HEK293 (cell line): ENCODE measurements around the gene MUC4.

ENCODE experiments used
- CTCF ChIA-PET: fragments of 350-600 bp; formaldehyde crosslinking; extraction: SDS; loops from one replicate; lab custom pipeline; 2021; ENCODE audit warnings: antibody characterized with exemption; lab: Yijun Ruan, JAX
- POLR2A ChIA-PET: fragments of 300-600 bp; formaldehyde crosslinking; extraction: SDS; loops from one replicate; lab custom pipeline; 2020; ENCODE audit warnings: antibody characterized with exemption, inconsistent platforms; lab: Yijun Ruan, JAX
- H3K27ac ChIP-seq: fragments of 200-500 bp; sonication (Bioruptor generic); 2 replicates; pipeline ENCODE4 v1.5.1; 2014; ENCODE audit warnings: low read depth, low read length, control low read depth, inconsistent platforms; ENCODE audit errors: extremely low read depth
- H3K36me3 ChIP-seq, 2 experiments: fragments of 200-500 bp in 1 of 2; sonication (Bioruptor generic) in 1 of 2; 1 replicate in 1 of 2; 2 replicates in 1 of 2; pipeline ENCODE4 v1.5.1; 2014 to 2017; ENCODE audit warnings: inconsistent platforms in 2 of 2, low read length in 2 of 2; ENCODE audit not compliant: control insufficient read depth in 2 of 2, insufficient read depth in 1 of 2
- H3K4me1 ChIP-seq: fragments of 200-500 bp; sonication (Bioruptor generic); 2 replicates; pipeline ENCODE4 v1.5.1; 2014; ENCODE audit warnings: mild to moderate bottlenecking, low read length, inconsistent platforms; ENCODE audit not compliant: control insufficient read depth, insufficient read depth
- H3K4me3 ChIP-seq: 2 replicates; pipeline ENCODE4 v1.5.1; 2011; ENCODE audit warnings: low read depth, mild to moderate bottlenecking, control low read depth, low read length, moderate library complexity
- H3K9me3 ChIP-seq: fragments of 200-500 bp; sonication (Bioruptor generic); 2 replicates; pipeline ENCODE4 v1.5.1; 2014; ENCODE audit warnings: low read depth, low read length, inconsistent platforms; ENCODE audit not compliant: control insufficient read depth, insufficient read depth
- FEZF1 ChIP-seq: fragments of 450-650 bp; formaldehyde crosslinking; IDR thresholded peaks from 2 replicates; pipeline ENCODE4 v1.5.1; 2016; ENCODE audit warnings: missing biosample characterization, missing genetic modification characterization
- KLF16 ChIP-seq: fragments of 450-650 bp; formaldehyde crosslinking; IDR thresholded peaks from 2 replicates; pipeline ENCODE4 v1.5.1; 2017; ENCODE audit warnings: missing biosample characterization, missing genetic modification characterization
- REST ChIP-seq: fragments of 450-650 bp; formaldehyde crosslinking; IDR thresholded peaks from 2 replicates; pipeline ENCODE4 v1.5.1; 2016; ENCODE audit warnings: missing biosample characterization, missing genetic modification characterization
- ZNF157 ChIP-seq: fragments of 450-650 bp; formaldehyde crosslinking; IDR thresholded peaks from 2 replicates; pipeline ENCODE4 v1.5.1; 2016; ENCODE audit warnings: missing biosample characterization, missing genetic modification characterization
- ZNF184 ChIP-seq: fragments of 450-650 bp; IDR thresholded peaks from 2 replicates; pipeline ENCODE4 v1.5.1; 2018; ENCODE audit warnings: missing biosample characterization, mild to moderate bottlenecking, missing genetic modification characterization
- ZNF211 ChIP-seq: fragments of 450-650 bp; formaldehyde crosslinking; IDR thresholded peaks from 2 replicates; pipeline ENCODE4 v1.5.1; 2016; ENCODE audit warnings: low read depth, missing biosample characterization, missing genetic modification characterization
- ZNF266 ChIP-seq: fragments of 450-650 bp; formaldehyde crosslinking; IDR thresholded peaks from 2 replicates; pipeline ENCODE4 v1.5.1; 2016; ENCODE audit warnings: missing biosample characterization, missing genetic modification characterization, low read depth
- ZNF311 ChIP-seq: fragments of 450-650 bp; formaldehyde crosslinking; IDR thresholded peaks from 2 replicates; pipeline ENCODE4 v1.5.1; 2017; ENCODE audit warnings: missing biosample characterization, missing genetic modification characterization, borderline replicate concordance
- ZNF335 ChIP-seq: fragments of 450-650 bp; formaldehyde crosslinking; conservative IDR thresholded peaks from 2 replicates; pipeline ENCODE4 v1.5.1; 2016; ENCODE audit warnings: missing biosample characterization, missing genetic modification characterization
- ZNF362 ChIP-seq: fragments of 450-650 bp; formaldehyde crosslinking; IDR thresholded peaks from 2 replicates; pipeline ENCODE4 v1.5.1; 2016; ENCODE audit warnings: missing biosample characterization, missing genetic modification characterization
- ZNF585B ChIP-seq: fragments of 450-650 bp; formaldehyde crosslinking; IDR thresholded peaks from 2 replicates; pipeline ENCODE4 v1.5.1; 2016; ENCODE audit warnings: missing biosample characterization, missing genetic modification characterization
- ZNF600 ChIP-seq: fragments of 450-650 bp; formaldehyde crosslinking; IDR thresholded peaks from 2 replicates; pipeline ENCODE4 v1.5.1; 2016; ENCODE audit warnings: missing biosample characterization, missing genetic modification characterization
- ZNF610 ChIP-seq: fragments of 450-650 bp; formaldehyde crosslinking; IDR thresholded peaks from 2 replicates; pipeline ENCODE4 v1.5.1; 2016; ENCODE audit warnings: missing biosample characterization, missing genetic modification characterization, borderline replicate concordance
- ZNF626 ChIP-seq: fragments of 450-650 bp; sonication (Bioruptor Pico); formaldehyde crosslinking; IDR thresholded peaks from 2 replicates; pipeline ENCODE4 v1.5.1; 2018; ENCODE audit warnings: missing biosample characterization, missing genetic modification characterization, inconsistent platforms
- ZNF654 ChIP-seq: fragments of 450-650 bp; formaldehyde crosslinking; IDR thresholded peaks from 2 replicates; pipeline ENCODE4 v1.5.1; 2016; ENCODE audit warnings: low read depth, missing biosample characterization, missing genetic modification characterization
- ZNF747 ChIP-seq: fragments of 450-650 bp; formaldehyde crosslinking; IDR thresholded peaks from 2 replicates; pipeline ENCODE4 v1.5.1; 2016; ENCODE audit warnings: missing biosample characterization, missing genetic modification characterization
- ZNF776 ChIP-seq: fragments of 450-650 bp; formaldehyde crosslinking; IDR thresholded peaks from 2 replicates; pipeline ENCODE4 v1.5.0; 2017; ENCODE audit warnings: missing biosample characterization, missing genetic modification characterization, borderline replicate concordance
- TF ChIP-seq, protein P1 (sequence below): fragments of 450-650 bp; formaldehyde crosslinking; IDR thresholded peaks from 2 replicates; pipeline ENCODE4 v1.5.1; 2016; ENCODE audit warnings: missing biosample characterization, missing genetic modification characterization
- TF ChIP-seq, protein P2 (sequence below): fragments of 450-650 bp; formaldehyde crosslinking; IDR thresholded peaks from 2 replicates; pipeline ENCODE4 v1.5.1; 2016; ENCODE audit warnings: missing biosample characterization, missing genetic modification characterization
- TF ChIP-seq, protein P3 (sequence below): fragments of 450-650 bp; formaldehyde crosslinking; IDR thresholded peaks from 2 replicates; pipeline ENCODE4 v1.5.1; 2016; ENCODE audit warnings: missing biosample characterization, missing genetic modification characterization
- TF ChIP-seq, protein P4 (sequence below): fragments of 450-650 bp; formaldehyde crosslinking; IDR thresholded peaks from 2 replicates; pipeline ENCODE4 v1.5.1; 2016; ENCODE audit warnings: missing biosample characterization, missing genetic modification characterization
- TF ChIP-seq, protein P5 (sequence below): fragments of 450-650 bp; formaldehyde crosslinking; IDR thresholded peaks from 2 replicates; pipeline ENCODE4 v1.5.1; 2016; ENCODE audit warnings: missing biosample characterization, missing genetic modification characterization

Gene MUC4

GRCh38 chr3:195806916-195807231, 4.9 kb downstream of the MUC4 start:
- H3K4me1 ChIP-seq, result no peaks in the 10 kb centered on the region
- H3K4me3 ChIP-seq, result no peak overlapping the region
- H3K27ac ChIP-seq, result no peak overlapping the region
- no peak for TF ChIP-seq ZNF311 (tag by site-specific recombination)
- no peak for TF ChIP-seq ZNF626
- no peak for TF ChIP-seq FEZF1 (tag by site-specific recombination)
- TF ChIP-seq, protein P1, sequence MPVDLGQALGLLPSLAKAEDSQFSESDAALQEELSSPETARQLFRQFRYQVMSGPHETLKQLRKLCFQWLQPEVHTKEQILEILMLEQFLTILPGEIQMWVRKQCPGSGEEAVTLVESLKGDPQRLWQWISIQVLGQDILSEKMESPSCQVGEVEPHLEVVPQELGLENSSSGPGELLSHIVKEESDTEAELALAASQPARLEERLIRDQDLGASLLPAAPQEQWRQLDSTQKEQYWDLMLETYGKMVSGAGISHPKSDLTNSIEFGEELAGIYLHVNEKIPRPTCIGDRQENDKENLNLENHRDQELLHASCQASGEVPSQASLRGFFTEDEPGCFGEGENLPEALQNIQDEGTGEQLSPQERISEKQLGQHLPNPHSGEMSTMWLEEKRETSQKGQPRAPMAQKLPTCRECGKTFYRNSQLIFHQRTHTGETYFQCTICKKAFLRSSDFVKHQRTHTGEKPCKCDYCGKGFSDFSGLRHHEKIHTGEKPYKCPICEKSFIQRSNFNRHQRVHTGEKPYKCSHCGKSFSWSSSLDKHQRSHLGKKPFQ (tag by site-specific recombination), result no peak
- no peak for TF ChIP-seq ZNF362 (tag by site-specific recombination)
- no peak for TF ChIP-seq KLF16 (tag by site-specific recombination)
- TF ChIP-seq ZNF266 (tag by site-specific recombination), result no peak
- TF ChIP-seq, protein P2, sequence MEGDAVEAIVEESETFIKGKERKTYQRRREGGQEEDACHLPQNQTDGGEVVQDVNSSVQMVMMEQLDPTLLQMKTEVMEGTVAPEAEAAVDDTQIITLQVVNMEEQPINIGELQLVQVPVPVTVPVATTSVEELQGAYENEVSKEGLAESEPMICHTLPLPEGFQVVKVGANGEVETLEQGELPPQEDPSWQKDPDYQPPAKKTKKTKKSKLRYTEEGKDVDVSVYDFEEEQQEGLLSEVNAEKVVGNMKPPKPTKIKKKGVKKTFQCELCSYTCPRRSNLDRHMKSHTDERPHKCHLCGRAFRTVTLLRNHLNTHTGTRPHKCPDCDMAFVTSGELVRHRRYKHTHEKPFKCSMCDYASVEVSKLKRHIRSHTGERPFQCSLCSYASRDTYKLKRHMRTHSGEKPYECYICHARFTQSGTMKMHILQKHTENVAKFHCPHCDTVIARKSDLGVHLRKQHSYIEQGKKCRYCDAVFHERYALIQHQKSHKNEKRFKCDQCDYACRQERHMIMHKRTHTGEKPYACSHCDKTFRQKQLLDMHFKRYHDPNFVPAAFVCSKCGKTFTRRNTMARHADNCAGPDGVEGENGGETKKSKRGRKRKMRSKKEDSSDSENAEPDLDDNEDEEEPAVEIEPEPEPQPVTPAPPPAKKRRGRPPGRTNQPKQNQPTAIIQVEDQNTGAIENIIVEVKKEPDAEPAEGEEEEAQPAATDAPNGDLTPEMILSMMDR, result no peak
- TF ChIP-seq, protein P3, sequence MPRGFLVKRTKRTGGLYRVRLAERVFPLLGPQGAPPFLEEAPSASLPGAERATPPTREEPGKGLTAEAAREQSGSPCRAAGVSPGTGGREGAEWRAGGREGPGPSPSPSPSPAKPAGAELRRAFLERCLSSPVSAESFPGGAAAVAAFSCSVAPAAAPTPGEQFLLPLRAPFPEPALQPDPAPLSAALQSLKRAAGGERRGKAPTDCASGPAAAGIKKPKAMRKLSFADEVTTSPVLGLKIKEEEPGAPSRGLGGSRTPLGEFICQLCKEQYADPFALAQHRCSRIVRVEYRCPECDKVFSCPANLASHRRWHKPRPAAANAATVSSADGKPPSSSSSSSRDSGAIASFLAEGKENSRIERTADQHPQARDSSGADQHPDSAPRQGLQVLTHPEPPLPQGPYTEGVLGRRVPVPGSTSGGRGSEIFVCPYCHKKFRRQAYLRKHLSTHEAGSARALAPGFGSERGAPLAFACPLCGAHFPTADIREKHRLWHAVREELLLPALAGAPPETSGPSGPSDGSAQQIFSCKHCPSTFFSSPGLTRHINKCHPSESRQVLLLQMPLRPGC (tag by site-specific recombination), result no peak
- no peak for TF ChIP-seq ZNF184
- TF ChIP-seq ZNF610 (tag by site-specific recombination), result no peak
- TF ChIP-seq ZNF211 (tag by site-specific recombination), result no peak
- no peak for TF ChIP-seq ZNF654
- TF ChIP-seq, protein P4, sequence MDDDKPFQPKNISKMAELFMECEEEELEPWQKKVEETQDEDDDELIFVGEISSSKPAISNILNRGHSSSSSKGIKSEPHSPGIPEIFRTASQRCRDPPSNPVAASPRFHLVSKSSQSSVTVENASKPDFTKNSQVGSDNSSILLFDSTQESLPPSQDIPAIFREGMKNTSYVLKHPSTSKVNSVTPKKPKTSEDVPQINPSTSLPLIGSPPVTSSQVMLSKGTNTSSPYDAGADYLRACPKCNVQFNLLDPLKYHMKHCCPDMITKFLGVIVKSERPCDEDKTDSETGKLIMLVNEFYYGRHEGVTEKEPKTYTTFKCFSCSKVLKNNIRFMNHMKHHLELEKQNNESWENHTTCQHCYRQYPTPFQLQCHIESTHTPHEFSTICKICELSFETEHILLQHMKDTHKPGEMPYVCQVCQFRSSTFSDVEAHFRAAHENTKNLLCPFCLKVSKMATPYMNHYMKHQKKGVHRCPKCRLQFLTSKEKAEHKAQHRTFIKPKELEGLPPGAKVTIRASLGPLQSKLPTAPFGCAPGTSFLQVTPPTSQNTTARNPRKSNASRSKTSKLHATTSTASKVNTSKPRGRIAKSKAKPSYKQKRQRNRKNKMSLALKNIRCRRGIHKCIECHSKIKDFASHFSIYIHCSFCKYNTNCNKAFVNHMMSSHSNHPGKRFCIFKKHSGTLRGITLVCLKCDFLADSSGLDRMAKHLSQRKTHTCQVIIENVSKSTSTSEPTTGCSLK (tag by site-specific recombination), result no peak
- no peaks in the 10 kb centered on the region for H3K36me3 ChIP-seq
- CTCF ChIA-PET, result no interaction called here
- POLR2A ChIA-PET, result no interaction called here
- H3K9me3 ChIP-seq, result no peaks in the 10 kb centered on the region

DNA sequence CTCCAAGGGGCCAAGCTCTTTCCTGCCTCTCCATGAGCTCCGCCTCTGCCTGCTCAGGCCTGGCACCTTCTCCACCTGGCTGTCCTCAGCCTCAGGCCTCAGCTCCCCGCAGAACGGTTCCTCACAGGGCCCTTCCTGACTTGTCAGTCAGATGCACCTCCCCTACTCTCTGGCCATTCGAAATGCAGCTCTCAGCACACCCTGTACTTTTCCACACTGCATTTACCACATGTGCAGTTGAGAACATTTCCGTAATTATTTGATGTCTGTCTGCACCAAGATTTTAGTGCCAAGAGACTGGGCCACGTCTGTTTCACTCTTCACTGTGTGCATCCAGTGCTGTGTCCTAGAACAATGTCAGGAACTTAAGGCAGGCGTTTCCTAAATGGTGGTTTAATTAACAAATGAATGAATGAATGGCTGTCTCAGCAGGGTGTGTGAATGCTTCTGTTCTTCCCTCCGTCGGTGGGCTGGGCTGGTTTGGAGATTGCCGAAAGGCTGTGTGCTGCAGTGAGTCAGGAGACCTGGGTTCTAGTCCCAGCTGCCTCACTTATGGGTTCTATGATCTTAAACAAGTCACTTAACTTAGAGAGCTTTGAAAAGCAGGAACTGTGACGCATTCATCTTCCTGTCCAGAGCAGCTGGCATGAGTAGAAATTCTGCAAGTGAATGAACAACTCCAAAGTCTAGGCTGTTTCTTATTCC, 5.4 kb downstream of the MUC4 start:
- H3K9me3 ChIP-seq, result no peaks in the 10 kb centered on the region
- H3K4me3 ChIP-seq, result no peak overlapping the region
- ChIA-PET CTCF (no interaction called here), POLR2A (interaction anchor here (0.6 kb wide), 1 partner anchor 944 kb away, joined by 7 read pairs; no protein-coding TSS in a partner anchor)
- H3K27ac ChIP-seq, result no peak overlapping the region
- no peaks in the 10 kb centered on the region for H3K36me3 ChIP-seq
- H3K4me1 ChIP-seq, result no peaks in the 10 kb centered on the region
- TF ChIP-seq ZNF600 (tag by site-specific recombination) (no peak), ZNF776 (tag by site-specific recombination) (no peak), ZNF335 (tag by site-specific recombination) (no peak), ZNF157 (tag by site-specific recombination) (no peak), ZNF585B (tag by site-specific recombination) (no peak), ZNF747 (no peak), REST (tag by site-specific recombination) (no peak)
- TF ChIP-seq, protein P5, sequence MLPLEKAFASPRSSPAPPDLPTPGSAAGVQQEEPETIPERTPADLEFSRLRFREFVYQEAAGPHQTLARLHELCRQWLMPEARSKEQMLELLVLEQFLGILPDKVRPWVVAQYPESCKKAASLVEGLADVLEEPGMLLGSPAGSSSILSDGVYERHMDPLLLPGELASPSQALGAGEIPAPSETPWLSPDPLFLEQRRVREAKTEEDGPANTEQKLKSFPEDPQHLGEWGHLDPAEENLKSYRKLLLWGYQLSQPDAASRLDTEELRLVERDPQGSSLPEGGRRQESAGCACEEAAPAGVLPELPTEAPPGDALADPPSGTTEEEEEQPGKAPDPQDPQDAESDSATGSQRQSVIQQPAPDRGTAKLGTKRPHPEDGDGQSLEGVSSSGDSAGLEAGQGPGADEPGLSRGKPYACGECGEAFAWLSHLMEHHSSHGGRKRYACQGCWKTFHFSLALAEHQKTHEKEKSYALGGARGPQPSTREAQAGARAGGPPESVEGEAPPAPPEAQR, result no peak
